ENCODE data around the gene FGF23.

DNA sequence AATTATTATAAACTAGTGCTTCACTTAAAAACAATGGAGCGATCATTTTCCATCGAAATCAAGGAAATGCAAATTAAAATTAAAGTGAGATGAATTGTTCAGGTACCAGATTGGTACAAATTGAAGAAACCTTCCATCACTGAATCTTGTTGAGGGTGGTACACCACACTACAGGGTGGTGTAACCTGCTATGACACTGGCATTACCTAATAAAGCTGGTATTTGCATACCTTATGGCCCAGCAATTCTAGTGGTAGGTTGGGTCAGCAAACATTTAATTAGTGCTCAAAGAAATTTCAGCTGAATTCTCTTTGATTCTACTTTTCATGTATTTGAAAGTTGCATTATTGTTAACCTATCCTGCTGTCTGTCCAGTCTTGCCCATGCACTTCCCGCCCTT lies 49.3 kb downstream of the FGF23 start:
- TF ChIP-seq, protein P1, sequence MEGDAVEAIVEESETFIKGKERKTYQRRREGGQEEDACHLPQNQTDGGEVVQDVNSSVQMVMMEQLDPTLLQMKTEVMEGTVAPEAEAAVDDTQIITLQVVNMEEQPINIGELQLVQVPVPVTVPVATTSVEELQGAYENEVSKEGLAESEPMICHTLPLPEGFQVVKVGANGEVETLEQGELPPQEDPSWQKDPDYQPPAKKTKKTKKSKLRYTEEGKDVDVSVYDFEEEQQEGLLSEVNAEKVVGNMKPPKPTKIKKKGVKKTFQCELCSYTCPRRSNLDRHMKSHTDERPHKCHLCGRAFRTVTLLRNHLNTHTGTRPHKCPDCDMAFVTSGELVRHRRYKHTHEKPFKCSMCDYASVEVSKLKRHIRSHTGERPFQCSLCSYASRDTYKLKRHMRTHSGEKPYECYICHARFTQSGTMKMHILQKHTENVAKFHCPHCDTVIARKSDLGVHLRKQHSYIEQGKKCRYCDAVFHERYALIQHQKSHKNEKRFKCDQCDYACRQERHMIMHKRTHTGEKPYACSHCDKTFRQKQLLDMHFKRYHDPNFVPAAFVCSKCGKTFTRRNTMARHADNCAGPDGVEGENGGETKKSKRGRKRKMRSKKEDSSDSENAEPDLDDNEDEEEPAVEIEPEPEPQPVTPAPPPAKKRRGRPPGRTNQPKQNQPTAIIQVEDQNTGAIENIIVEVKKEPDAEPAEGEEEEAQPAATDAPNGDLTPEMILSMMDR (IDR thresholded peaks at IDR 0.05) = no peak
- TF ChIP-seq EP300 (IDR thresholded peaks at IDR 0.05) (no peak), POLR2A (IDR thresholded peaks at IDR 0.05) (no peak)

Data from suprapubic skin (tissue), 3 donors.